Brain microvascular endothelial cell (primary cell): ENCODE results near the gene CDH2.
A peak's percentile ranks its signal among the peaks of the same experiment; 100 is the strongest.

ENCODE experiments used
- DNase-seq: peaks from one replicate; pipeline ENCODE4 v3.0.0-alpha.2; 2020
- H3K27ac ChIP-seq: fragments of 250-450 bp; sonication (Bioruptor Pico); 2 replicates; pipeline ENCODE4 v1.5.1; 2020; ENCODE audit warnings: mild to moderate bottlenecking, moderate library complexity
- H3K27me3 ChIP-seq: fragments of 250-450 bp; sonication (Bioruptor Pico); replicated peaks from 2 replicates; pipeline ENCODE4 v1.5.1; 2020; ENCODE audit warnings: mild to moderate bottlenecking
- H3K36me3 ChIP-seq: fragments of 250-450 bp; sonication (Bioruptor Pico); replicated peaks from 2 replicates; pipeline ENCODE4 v1.5.1; 2020; ENCODE audit warnings: mild to moderate bottlenecking
- H3K4me3 ChIP-seq: 2 replicates; pipeline ENCODE4 v1.5.1; 2011; ENCODE audit warnings: low read depth, mild to moderate bottlenecking, control low read depth, low read length, moderate library complexity
- CTCF ChIP-seq: IDR thresholded peaks from 2 replicates; pipeline ENCODE4 v1.5.1; 2011; ENCODE audit warnings: low read depth, mild to moderate bottlenecking, moderate library complexity, low read length, control low read depth, inconsistent platforms; ENCODE audit errors: missing control alignments
- in situ Hi-C: cut with HindIII; loops from 2 replicates; pipeline ENCODE4 v1.10.0; 2017; ENCODE audit warnings: low sequenced_read_pairs, low pct_ligation_motif_present

Gene CDH2

GRCh38 chr18:28158083-28158581, 18.8 kb downstream of the CDH2 start:
- Histone ChIP-seq H3K4me3 (no peak overlapping the region), H3K27ac (no peak overlapping the region), H3K36me3 (no peaks in the 10 kb centered on the region), H3K27me3 (no peaks in the 10 kb centered on the region)
- TF ChIP-seq CTCF, result peak; percentile 11
- no peak for DNase-seq
- in situ Hi-C loops, result no loop called here

- H3K27me3 ChIP-seq, result no peaks in the 10 kb centered on the region
- no peak overlapping the region for H3K27ac ChIP-seq
- no peak for DNase-seq
- no peak for TF ChIP-seq CTCF
- in situ Hi-C loops, result no loop called here
- no peaks in the 10 kb centered on the region for H3K36me3 ChIP-seq
- no peak overlapping the region for H3K4me3 ChIP-seq
These were observed 23.4 kb downstream of the CDH2 start for GRCh38 chr18:28153485-28154065.

GRCh38 chr18:28152754-28153153, 24.2 kb downstream of the CDH2 start:
- no peak for DNase-seq
- no peaks in the 10 kb centered on the region for H3K27me3 ChIP-seq
- H3K36me3 ChIP-seq, result no peaks in the 10 kb centered on the region
- no peak for TF ChIP-seq CTCF
- in situ Hi-C loops, result no loop called here
- H3K4me3 ChIP-seq, result no peak overlapping the region
- H3K27ac ChIP-seq, result no peak overlapping the region

- in situ Hi-C loops, result no loop called here
- Histone ChIP-seq H3K4me3 (no peak overlapping the region), H3K27me3 (no peaks in the 10 kb centered on the region), H3K36me3 (no peaks in the 10 kb centered on the region), H3K27ac (no peak overlapping the region)
- TF ChIP-seq CTCF, result no peak
- DNase-seq, result no peak
These were observed 24.6 kb downstream of the CDH2 start for GRCh38 chr18:28152354-28152753.

GRCh38 chr18:28151434-28151833, 25.5 kb downstream of the CDH2 start:
- DNase-seq, result no peak
- in situ Hi-C loops, result no loop called here
- H3K4me3 ChIP-seq, result no peak overlapping the region
- no peak overlapping the region for H3K27ac ChIP-seq
- no peaks in the 10 kb centered on the region for H3K36me3 ChIP-seq
- H3K27me3 ChIP-seq, result no peaks in the 10 kb centered on the region
- no peak for TF ChIP-seq CTCF

GRCh38 chr18:28150925-28151324, 26.0 kb downstream of the CDH2 start:
- in situ Hi-C loops, result no loop called here
- no peaks in the 10 kb centered on the region for H3K27me3 ChIP-seq
- no peaks in the 10 kb centered on the region for H3K36me3 ChIP-seq
- H3K27ac ChIP-seq, result no peak overlapping the region
- no peak overlapping the region for H3K4me3 ChIP-seq
- no peak for TF ChIP-seq CTCF
- DNase-seq, result no peak
